Mucosa of rectum (tissue), 2 donors: ENCODE measurements around the gene COL28A1.
A peak's percentile ranks its signal among the peaks of the same experiment; 100 is the strongest.

Experiments used
- H3K27ac ChIP-seq, 2 donors: one replicate each; pipeline ENCODE4 v1.7.0; 2013; ENCODE audit warnings: inconsistent platforms in 2 of 2, low read depth in 2 of 2, low read length in 2 of 2
- H3K27me3 ChIP-seq, 2 donors: one replicate each; pipeline ENCODE4 v1.7.0; 2013; ENCODE audit warnings: low read length in 2 of 2; ENCODE audit not compliant: control insufficient read depth in 2 of 2, insufficient read depth in 2 of 2
- H3K36me3 ChIP-seq, 2 donors: one replicate each; pipeline ENCODE4 v1.7.0; 2013; ENCODE audit warnings: low read length in 2 of 2; ENCODE audit not compliant: control insufficient read depth in 2 of 2, insufficient read depth in 2 of 2
- H3K4me1 ChIP-seq, 2 donors: one replicate each; pipeline ENCODE4 v1.7.0; 2013; ENCODE audit warnings: low read length in 2 of 2, mild to moderate bottlenecking in 1 of 2; ENCODE audit not compliant: control insufficient read depth in 2 of 2, insufficient read depth in 2 of 2
- H3K4me3 ChIP-seq, 2 donors: one replicate each; pipeline ENCODE4 v1.7.0; 2013; ENCODE audit warnings: low read length in 2 of 2
- H3K9ac ChIP-seq, 2 donors: one replicate each; pipeline ENCODE4 v1.7.0; 2013; ENCODE audit warnings: low read length in 2 of 2, low read depth in 1 of 2, mild to moderate bottlenecking in 1 of 2
- H3K9me3 ChIP-seq, 2 donors: one replicate each; pipeline ENCODE4 v1.7.0; 2013; ENCODE audit warnings: low read length in 2 of 2; ENCODE audit not compliant: control insufficient read depth in 2 of 2
- donor health status: healthy.
- donor health status: Normal muscosa, but diverticular disease.

COL28A1 gene

GRCh38 chr7:7333610-7334009, 202.1 kb downstream of the COL28A1 start:
- Histone ChIP-seq H3K4me3 (no peak overlapping the region), H3K9me3 (no peaks in the 10 kb centered on the region), H3K36me3 (no peaks in the 10 kb centered on the region), H3K4me1 (no peaks in the 10 kb centered on the region), H3K27ac (no peak overlapping the region), H3K27me3 (no peaks in the 10 kb centered on the region), H3K9ac (no peak overlapping the region)

GRCh38 chr7:7331523-7331922, 204.2 kb downstream of the COL28A1 start:
- Histone ChIP-seq H3K9ac (no peak overlapping the region), H3K27me3 (no peaks in the 10 kb centered on the region), H3K4me1 (no peaks in the 10 kb centered on the region), H3K4me3 (no peak overlapping the region), H3K27ac (no peak overlapping the region), H3K9me3 (no peaks in the 10 kb centered on the region), H3K36me3 (no peaks in the 10 kb centered on the region)

GRCh38 chr7:7330997-7331396, 204.7 kb downstream of the COL28A1 start:
- Histone ChIP-seq H3K27me3 (no peaks in the 10 kb centered on the region), H3K4me3 (no peak overlapping the region), H3K36me3 (no peaks in the 10 kb centered on the region), H3K9me3 (no peaks in the 10 kb centered on the region), H3K27ac (no peak overlapping the region), H3K4me1 (no peaks in the 10 kb centered on the region), H3K9ac (no peak overlapping the region)

DNA sequence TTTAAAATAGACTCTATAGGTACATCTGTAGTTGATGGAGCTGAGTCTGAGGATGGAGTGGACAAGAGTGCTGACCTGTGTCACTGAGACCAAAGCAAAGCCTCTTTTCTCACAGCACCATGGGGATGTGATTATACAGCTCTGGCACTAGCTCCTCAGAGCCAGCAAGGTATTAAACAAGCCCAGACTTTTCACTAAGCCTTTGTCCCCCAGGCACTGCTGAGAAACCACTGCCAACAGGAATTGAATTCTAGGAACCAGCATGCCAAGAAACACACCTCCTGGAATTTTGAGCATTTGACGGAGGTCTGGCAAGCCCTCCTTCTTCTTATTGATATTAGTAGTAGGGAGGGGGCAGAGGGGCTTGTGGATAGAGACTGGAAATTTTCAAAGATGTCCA, 206.3 kb downstream of the COL28A1 start:
- no peaks in the 10 kb centered on the region for H3K27me3 ChIP-seq
- H3K9ac ChIP-seq: no peak overlapping the region
- H3K36me3 ChIP-seq: no peaks in the 10 kb centered on the region
- H3K9me3 ChIP-seq: no peaks in the 10 kb centered on the region
- no peak overlapping the region for H3K4me3 ChIP-seq
- no peak overlapping the region for H3K27ac ChIP-seq
- no peaks in the 10 kb centered on the region for H3K4me1 ChIP-seq

- H3K4me1 ChIP-seq: no peaks in the 10 kb centered on the region
- no peaks in the 10 kb centered on the region for H3K27me3 ChIP-seq
- H3K4me3 ChIP-seq: no peak overlapping the region
- no peak overlapping the region for H3K27ac ChIP-seq
- no peaks in the 10 kb centered on the region for H3K9me3 ChIP-seq
- no peak overlapping the region for H3K9ac ChIP-seq
- H3K36me3 ChIP-seq: no peaks in the 10 kb centered on the region
Observed at GRCh38 chr7:7327423-7327822, 208.2 kb downstream of the COL28A1 start.

- Histone ChIP-seq H3K4me3 (no peak overlapping the region), H3K27ac (no peak overlapping the region), H3K9ac (no peak overlapping the region), H3K9me3 (no peaks in the 10 kb centered on the region), H3K36me3 (no peaks in the 10 kb centered on the region), H3K4me1 (peaks cover 2% of the 10 kb centered on the region in 2 donors), H3K27me3 (no peaks in the 10 kb centered on the region)
Observed at GRCh38 chr7:7324698-7325097, 211.0 kb downstream of the COL28A1 start.

DNA sequence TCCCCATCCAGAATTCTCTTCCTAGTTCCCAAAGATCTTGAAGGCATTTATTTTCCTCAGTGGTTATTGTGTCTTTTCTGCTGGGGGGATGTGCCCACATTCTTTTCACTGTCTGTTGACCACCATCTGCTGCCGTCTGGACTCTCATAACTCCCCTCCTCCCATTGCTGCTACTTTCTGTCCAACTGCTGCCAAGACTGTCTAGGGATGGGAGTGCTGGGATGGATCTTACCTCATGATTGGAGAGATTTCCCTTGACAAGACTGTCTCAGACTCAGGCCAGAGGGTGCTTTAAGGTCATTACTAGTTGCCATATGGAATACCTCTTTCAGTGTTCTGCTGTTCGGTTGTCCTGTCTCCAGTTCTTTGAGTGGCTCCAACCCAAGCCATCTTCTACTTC, 211.8 kb downstream of the COL28A1 start:
- Histone ChIP-seq H3K4me3 (no peak overlapping the region), H3K27ac (no peak overlapping the region), H3K27me3 (no peaks in the 10 kb centered on the region), H3K9ac (no peak overlapping the region), H3K4me1 (peaks cover 2% of the 10 kb centered on the region in 2 donors), H3K36me3 (no peaks in the 10 kb centered on the region), H3K9me3 (no peaks in the 10 kb centered on the region)

GRCh38 chr7:7323352-7323751, 212.3 kb downstream of the COL28A1 start:
- Histone ChIP-seq H3K36me3 (no peaks in the 10 kb centered on the region), H3K4me3 (no peak overlapping the region), H3K27ac (no peak overlapping the region), H3K27me3 (no peaks in the 10 kb centered on the region), H3K9me3 (no peaks in the 10 kb centered on the region), H3K4me1 (peaks cover 2% of the 10 kb centered on the region in 2 donors), H3K9ac (no peak overlapping the region)

- Histone ChIP-seq H3K27ac (peak overlapping the region in 1 of 2 donors; percentile 40), H3K36me3 (no peaks in the 10 kb centered on the region), H3K4me1 (peaks cover 2% of the 10 kb centered on the region in 2 donors), H3K4me3 (no peak overlapping the region), H3K9ac (no peak overlapping the region), H3K9me3 (no peaks in the 10 kb centered on the region), H3K27me3 (no peaks in the 10 kb centered on the region)
Observed at GRCh38 chr7:7321681-7322080, 214.0 kb downstream of the COL28A1 start.

GRCh38 chr7:7318601-7319000, 217.1 kb downstream of the COL28A1 start:
- no peak overlapping the region for H3K27ac ChIP-seq
- H3K9me3 ChIP-seq: no peaks in the 10 kb centered on the region
- no peak overlapping the region for H3K4me3 ChIP-seq
- H3K4me1 ChIP-seq: peaks cover 2% of the 10 kb centered on the region in 2 donors
- no peaks in the 10 kb centered on the region for H3K27me3 ChIP-seq
- H3K36me3 ChIP-seq: no peaks in the 10 kb centered on the region
- no peak overlapping the region for H3K9ac ChIP-seq

DNA sequence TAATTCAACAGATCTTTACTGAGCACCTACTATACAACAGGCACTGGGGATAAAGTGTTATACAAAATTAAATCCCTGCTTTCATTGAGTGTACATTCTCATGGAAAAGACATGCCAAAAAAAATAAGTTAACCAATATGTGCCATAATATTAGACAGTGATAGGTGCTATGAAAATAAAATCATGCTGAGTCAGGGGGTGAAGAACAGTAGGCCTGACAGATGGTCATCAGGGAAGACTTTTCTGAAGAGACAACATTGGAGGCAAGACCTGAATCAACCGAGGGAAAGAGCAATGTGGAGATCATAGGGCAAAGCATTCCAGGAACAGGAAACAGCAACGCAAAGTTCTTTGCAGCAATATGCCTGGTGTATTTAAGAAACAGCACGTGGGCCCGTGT, 217.8 kb downstream of the COL28A1 start:
- Histone ChIP-seq H3K27ac (no peak overlapping the region), H3K4me1 (peaks cover 2% of the 10 kb centered on the region in 2 donors), H3K9ac (no peak overlapping the region), H3K4me3 (no peak overlapping the region), H3K9me3 (no peaks in the 10 kb centered on the region), H3K27me3 (no peaks in the 10 kb centered on the region), H3K36me3 (no peaks in the 10 kb centered on the region)
